HG03175 (cell line): ENCODE data around the gene ITGB1.
"Not testable (repeated sequence)": the region's sequence is repeated elsewhere in the genome, so short reads cannot be mapped to it uniquely, and the experiment has no call there.

Source experiments
- ATAC-seq: cut with Tn5 transposase; IDR thresholded peaks from one replicate; pipeline ENCODE4 v1.9.1; 2021; ENCODE audit warnings: mild to moderate bottlenecking, moderate library complexity; ENCODE audit not compliant: unreplicated experiment

Gene ITGB1

GRCh38 chr10:32980558-32981468, 22.8 kb upstream of the ITGB1 start:
- ATAC-seq, result peak; percentile 95

GRCh38 chr10:32980242-32980557, 22.2 kb upstream of the ITGB1 start:
- ATAC-seq, result no peak

GRCh38 chr10:32979719-32980118, 21.7 kb upstream of the ITGB1 start:
- not testable (repeated sequence) for ATAC-seq

GRCh38 chr10:32979041-32979440, 21.0 kb upstream of the ITGB1 start:
- ATAC-seq, result no peak

GRCh38 chr10:32977846-32978809, 20.1 kb upstream of the ITGB1 start:
- not testable (repeated sequence) for ATAC-seq

GRCh38 chr10:32976338-32976737, 18.3 kb upstream of the ITGB1 start:
- ATAC-seq, result no peak

GRCh38 chr10:32972929-32973328, 14.9 kb upstream of the ITGB1 start:
- ATAC-seq, result no peak

- no peak for ATAC-seq
Measured at GRCh38 chr10:32972460-32972859, 14.4 kb upstream of the ITGB1 start.

GRCh38 chr10:32971536-32972091, 13.6 kb upstream of the ITGB1 start:
- ATAC-seq, result no peak

- ATAC-seq, result peak; percentile 56
Measured at GRCh38 chr10:32970910-32971309, 12.9 kb upstream of the ITGB1 start.

- no peak for ATAC-seq
Measured at GRCh38 chr10:32964270-32964669, 6.2 kb upstream of the ITGB1 start.

GRCh38 chr10:32963096-32963495, 5.1 kb upstream of the ITGB1 start:
- ATAC-seq, result no peak

GRCh38 chr10:32962521-32962920, 4.5 kb upstream of the ITGB1 start:
- ATAC-seq, result no peak

- ATAC-seq, result no peak
Measured at GRCh38 chr10:32961895-32962369, 3.9 kb upstream of the ITGB1 start.

- ATAC-seq, result no peak
Measured at GRCh38 chr10:32961343-32961894, 3.4 kb upstream of the ITGB1 start.

- ATAC-seq, result no peak
Measured at GRCh38 chr10:32960022-32960421, 2.0 kb upstream of the ITGB1 start.

GRCh38 chr10:32959006-32959920, 1.2 kb upstream of the ITGB1 start:
- peak; percentile 33 for ATAC-seq

- ATAC-seq, result peak; percentile 25
Measured at GRCh38 chr10:32957341-32958084, 517 bp downstream of the ITGB1 start.
